GM18870 (cell line): ENCODE data around the gene ZNF503.
A peak's percentile ranks its signal among the peaks of the same experiment; 100 is the strongest.

Experiments
- ATAC-seq: cut with Tn5 transposase; IDR thresholded peaks from one replicate; pipeline ENCODE4 v1.9.1; 2021; ENCODE audit warnings: moderate library complexity; ENCODE audit not compliant: unreplicated experiment

ZNF503 gene, protein sequence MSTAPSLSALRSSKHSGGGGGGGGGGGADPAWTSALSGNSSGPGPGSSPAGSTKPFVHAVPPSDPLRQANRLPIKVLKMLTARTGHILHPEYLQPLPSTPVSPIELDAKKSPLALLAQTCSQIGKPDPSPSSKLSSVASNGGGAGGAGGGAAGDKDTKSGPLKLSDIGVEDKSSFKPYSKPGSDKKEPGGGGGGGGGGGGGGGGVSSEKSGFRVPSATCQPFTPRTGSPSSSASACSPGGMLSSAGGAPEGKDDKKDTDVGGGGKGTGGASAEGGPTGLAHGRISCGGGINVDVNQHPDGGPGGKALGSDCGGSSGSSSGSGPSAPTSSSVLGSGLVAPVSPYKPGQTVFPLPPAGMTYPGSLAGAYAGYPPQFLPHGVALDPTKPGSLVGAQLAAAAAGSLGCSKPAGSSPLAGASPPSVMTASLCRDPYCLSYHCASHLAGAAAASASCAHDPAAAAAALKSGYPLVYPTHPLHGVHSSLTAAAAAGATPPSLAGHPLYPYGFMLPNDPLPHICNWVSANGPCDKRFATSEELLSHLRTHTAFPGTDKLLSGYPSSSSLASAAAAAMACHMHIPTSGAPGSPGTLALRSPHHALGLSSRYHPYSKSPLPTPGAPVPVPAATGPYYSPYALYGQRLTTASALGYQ

DNA sequence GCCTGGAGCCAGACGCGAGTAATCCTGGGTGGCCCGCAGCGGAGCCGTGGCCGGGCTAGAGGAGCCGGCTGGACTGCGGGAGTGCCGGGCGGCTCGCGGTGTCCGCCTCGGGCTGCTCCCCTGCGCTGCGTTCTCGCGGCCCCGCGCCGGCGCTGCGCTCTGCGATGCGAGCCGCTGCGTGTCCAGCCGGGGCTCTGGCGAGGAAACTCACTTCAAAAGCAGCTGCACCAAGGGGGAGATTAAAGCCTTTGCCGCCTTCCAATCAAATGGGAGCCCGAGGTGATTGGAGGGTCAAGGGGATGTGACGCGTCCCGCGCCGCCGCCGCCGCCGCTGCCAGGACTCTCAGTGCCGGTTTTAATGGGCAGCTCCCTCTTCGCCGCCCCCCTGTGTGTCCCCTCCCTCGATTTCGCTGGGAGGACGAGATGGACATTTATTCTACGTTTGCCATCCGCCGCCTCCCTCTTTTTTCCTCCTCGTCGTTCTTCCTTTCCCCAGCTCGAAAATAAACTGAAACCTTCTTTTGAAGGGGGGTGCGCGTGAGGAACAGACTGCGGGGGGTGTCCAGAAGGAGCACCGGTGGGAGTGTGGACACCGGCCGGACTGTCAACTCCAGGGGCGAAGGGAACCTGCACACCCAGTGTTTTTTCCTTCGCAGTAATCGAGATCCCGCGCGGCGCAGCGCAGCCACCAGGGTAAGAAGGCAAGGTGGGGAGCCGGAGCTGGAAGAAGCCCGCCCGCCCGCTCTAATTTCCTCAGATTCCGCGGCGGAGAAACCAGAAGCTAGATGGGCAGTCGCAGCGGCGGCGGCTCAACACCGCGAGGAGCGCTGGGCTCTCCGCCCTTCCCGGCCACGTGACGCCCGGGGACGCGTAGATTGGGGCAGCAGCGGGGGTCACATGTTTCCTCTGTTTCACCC is at the start of gene ZNF503:
Gene ZNF503, minus strand, starts transcription at position 196 of the 917 bp plus-strand sequence. CDS start 345 bp downstream, outside the sequence.
- peak; percentile 54 for ATAC-seq

GRCh38 chr10:75450644-75451640 is 49.4 kb upstream of the ZNF503 start:
- no peak for ATAC-seq

DNA sequence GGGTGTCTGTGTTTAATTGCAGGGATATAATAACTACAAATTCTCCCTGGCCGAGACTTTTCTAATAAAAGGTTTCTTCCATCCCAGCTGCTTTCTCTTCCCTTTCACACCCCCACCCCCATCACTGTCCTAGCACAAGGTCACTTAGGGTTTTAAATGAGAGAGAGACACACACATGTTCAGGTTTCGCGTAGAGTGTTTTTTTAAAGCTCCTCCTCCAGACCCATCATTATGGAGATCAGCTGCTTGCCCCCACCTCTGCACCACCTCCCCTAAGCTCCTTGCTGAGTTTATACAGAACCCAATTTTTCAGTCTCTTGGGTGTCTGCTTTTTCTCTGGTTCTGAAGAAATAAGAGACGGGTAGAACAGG is 48.5 kb upstream of the ZNF503 start:
- ATAC-seq, result no peak

- ATAC-seq, result no peak
These were observed 48.0 kb upstream of the ZNF503 start for GRCh38 chr10:75449382-75450074.

DNA sequence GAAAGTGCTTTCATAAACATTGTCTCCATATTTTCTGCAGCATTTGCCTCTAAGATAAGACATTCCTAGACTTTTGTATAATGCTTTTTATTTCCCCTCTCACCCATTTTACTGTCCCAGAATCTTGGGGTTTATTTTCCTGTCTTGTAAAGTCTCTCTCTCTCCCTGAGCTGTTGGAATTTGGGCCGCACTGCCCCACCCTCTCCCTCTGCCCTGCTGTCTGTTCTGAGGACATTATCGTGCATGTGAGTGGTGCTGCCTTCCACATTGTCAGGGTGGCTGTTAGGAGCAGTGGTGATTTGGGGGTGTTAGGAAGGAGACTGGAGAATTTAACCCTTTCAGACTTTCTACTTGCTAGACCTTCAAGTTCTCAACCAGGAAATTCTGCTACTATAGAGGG is 46.6 kb upstream of the ZNF503 start:
- no peak for ATAC-seq

DNA sequence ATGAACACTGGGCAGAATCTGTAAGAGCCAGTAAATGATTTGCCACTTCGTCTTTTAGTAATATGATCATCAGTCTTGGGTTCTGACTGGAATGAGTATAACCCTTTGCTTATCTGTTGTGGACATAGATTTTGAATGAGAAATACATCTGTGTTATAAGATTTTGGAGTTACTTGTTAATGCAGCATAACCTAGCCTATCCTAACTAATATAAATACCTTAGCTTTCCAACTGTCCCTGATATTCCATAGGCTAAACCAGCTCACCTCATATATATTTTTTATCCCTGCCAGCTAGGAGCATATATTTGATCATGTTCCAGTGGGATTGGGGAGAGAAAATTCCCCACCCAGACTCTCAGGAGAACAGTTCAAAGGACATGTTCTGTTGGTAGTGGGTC is 44.9 kb upstream of the ZNF503 start:
- ATAC-seq, result no peak

GRCh38 chr10:75444781-75445386 is 43.3 kb upstream of the ZNF503 start:
- ATAC-seq, result no peak

GRCh38 chr10:75443362-75443761 is 41.8 kb upstream of the ZNF503 start:
- ATAC-seq, result no peak

DNA sequence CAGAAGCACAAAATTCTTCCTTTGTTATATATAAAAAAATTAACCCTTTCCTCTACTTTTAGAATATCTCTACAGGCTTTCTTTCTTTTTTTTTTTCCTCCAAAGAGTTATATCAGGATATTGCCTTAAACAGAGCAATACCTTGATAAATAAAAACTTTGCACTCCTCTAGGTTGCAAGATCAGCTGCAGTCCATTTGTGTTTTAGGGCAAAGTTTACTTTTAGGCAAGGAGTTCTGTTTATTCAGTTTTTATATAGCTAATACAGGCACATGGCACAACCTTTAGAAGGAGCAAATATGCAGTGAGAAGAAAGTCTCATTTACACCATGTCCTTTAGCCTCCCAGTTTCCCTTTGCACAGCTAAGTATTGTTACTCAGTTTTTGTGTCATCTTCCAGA is 40.1 kb upstream of the ZNF503 start:
- no peak for ATAC-seq

- no peak for ATAC-seq
These were observed 39.6 kb upstream of the ZNF503 start for GRCh38 chr10:75441196-75441595.

DNA sequence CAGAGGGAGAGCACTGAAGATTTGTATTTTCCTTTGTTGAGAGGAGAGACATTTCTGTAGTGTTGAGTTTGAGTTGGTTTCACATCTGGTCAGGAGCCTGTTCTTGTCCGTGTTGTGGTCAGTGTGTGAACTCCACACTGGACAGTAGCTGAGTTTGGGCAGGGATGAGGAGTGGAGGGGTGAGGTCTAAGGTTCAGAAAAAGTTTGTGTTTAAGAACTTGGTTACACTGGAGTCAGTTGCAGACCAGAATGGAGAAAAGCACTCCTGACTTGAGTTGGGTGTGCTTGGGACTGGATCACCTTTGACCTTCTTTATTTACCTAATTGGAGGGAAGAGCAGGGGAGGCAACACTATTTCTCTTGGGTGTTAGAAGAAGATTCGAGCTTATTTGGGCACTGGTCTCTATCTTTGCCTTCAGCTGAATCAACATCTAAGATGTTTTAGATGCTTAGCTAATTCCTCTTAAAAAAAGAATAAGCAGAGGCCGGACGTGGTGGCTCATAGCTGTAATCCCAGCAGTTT is 38.8 kb upstream of the ZNF503 start:
- ATAC-seq, result no peak

GRCh38 chr10:75439811-75440210 is 38.2 kb upstream of the ZNF503 start:
- ATAC-seq, result no peak

GRCh38 chr10:75438275-75438674 is 36.7 kb upstream of the ZNF503 start:
- no peak for ATAC-seq

DNA sequence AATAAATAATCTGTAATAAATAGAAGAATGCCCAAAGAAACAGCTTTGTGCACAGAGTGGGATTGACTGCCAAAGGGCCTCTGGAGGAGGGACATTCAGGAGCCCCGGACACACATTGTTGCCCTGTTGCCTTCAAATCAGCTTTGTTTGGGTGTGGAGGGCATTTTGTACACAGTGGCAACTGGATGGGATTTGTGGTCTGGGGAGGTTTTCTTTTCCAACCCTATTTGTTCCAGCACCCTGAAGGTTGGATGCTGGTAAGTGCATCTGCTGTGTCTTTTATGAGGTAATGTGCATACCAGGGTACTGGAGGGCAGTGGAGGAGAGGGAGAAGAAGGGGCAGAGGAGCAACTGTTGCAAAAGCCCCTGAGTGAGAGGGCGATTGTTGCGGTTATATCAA is 36.1 kb upstream of the ZNF503 start:
- no peak for ATAC-seq

DNA sequence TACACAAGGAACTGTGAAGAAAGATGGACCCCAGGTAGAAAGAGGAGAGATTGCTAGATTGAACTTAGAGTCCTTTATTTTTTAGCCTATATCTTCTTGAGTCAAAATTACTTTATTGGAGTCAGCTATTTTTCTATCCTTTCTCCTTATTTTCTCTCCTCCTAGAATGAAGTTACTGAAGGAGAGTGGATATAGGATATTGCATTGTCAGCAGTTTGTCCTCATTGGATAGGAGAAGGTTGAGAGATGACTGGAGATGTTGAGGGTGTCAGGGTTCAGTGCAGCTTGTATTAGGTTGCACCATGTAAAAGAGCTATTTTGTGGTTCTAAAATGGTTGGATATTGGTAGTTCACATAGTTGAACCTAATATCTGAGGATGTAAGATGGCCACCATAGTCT is 35.3 kb upstream of the ZNF503 start:
- no peak for ATAC-seq

DNA sequence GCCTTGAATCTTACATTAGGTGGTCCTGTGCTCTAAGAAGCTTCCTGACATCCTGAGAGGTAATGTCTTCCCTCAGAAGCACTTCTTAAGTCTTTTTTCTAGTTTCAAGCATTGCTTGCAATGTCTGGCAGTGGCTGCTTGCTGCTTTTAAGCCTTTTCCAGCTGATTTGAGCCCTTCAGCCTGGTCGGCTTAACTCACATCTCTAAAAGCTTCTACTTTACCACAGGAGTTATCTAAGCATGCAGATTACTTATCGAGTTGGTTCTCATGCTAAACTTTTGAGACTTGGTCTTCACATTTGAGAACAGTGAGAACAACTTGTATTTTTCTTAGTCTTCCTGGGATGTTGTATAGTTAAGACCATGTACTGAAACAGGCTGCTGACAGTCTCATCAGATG is 33.7 kb upstream of the ZNF503 start:
- no peak for ATAC-seq

- no peak for ATAC-seq
These were observed 32.7 kb upstream of the ZNF503 start for GRCh38 chr10:75434291-75434690.

- ATAC-seq, result no peak
These were observed 31.7 kb upstream of the ZNF503 start for GRCh38 chr10:75433216-75433615.

- no peak for ATAC-seq
These were observed 31.2 kb upstream of the ZNF503 start for GRCh38 chr10:75432763-75433162.
